ENCODE results near the gene ZBTB5.
"Not testable (repeated sequence)": the region's sequence is repeated elsewhere in the genome, so short reads cannot be mapped to it uniquely, and the experiment has no call there.

ZBTB5 gene

GRCh38 chr9:37404590-37404989, 60.7 kb downstream of the ZBTB5 start:
- H3K9me3 ChIP-seq: no peaks in the 10 kb centered on the region
- H3K27ac ChIP-seq: no peak overlapping the region
- no peaks in the 10 kb centered on the region for H3K27me3 ChIP-seq
- H3K4me3 ChIP-seq (ENCODE audit: low read depth in 1 of 2, low read length in 1 of 2): no peak overlapping the region
- TF ChIP-seq CTCF (IDR thresholded peaks at IDR 0.05): no peak
- no peaks in the 10 kb centered on the region for H3K4me1 ChIP-seq (ENCODE audit: control insufficient read depth in 1 of 2, insufficient read depth in 1 of 2, low read depth in 1 of 2, low read length in 1 of 2)
- no peaks in the 10 kb centered on the region for H3K36me3 ChIP-seq

GRCh38 chr9:37399336-37399735, 65.9 kb downstream of the ZBTB5 start:
- no peak for TF ChIP-seq CTCF (IDR thresholded peaks at IDR 0.05)
- Histone ChIP-seq H3K36me3 (no peaks in the 10 kb centered on the region), H3K4me1 (ENCODE audit: control insufficient read depth in 1 of 2, insufficient read depth in 1 of 2, low read depth in 1 of 2, low read length in 1 of 2) (peaks cover 0 to 6% of the 10 kb centered on the region in 2 experiments)

GRCh38 chr9:37398464-37399025, 66.7 kb downstream of the ZBTB5 start:
- Histone ChIP-seq H3K27me3 (no peaks in the 10 kb centered on the region), H3K9me3 (no peaks in the 10 kb centered on the region), H3K36me3 (no peaks in the 10 kb centered on the region), H3K4me3 (ENCODE audit: low read depth in 1 of 2, low read length in 1 of 2) (no peak overlapping the region), H3K27ac (no peak overlapping the region), H3K4me1 (ENCODE audit: control insufficient read depth in 1 of 2, insufficient read depth in 1 of 2, low read depth in 1 of 2, low read length in 1 of 2) (peaks cover 0 to 6% of the 10 kb centered on the region in 2 experiments)
- no peak for TF ChIP-seq CTCF (IDR thresholded peaks at IDR 0.05)

More at GRCh38 chr9:37399336-37399735, 65.9 kb downstream of the ZBTB5 start:
- Histone ChIP-seq H3K27me3 (no peaks in the 10 kb centered on the region), H3K4me3 (ENCODE audit: low read depth in 1 of 2, low read length in 1 of 2) (no peak overlapping the region), H3K9me3 (no peaks in the 10 kb centered on the region), H3K27ac (no peak overlapping the region)

- not testable (repeated sequence) for H3K4me3 ChIP-seq (ENCODE audit: low read depth in 1 of 2, low read length in 1 of 2); H3K9me3 ChIP-seq; H3K27ac ChIP-seq; H3K27me3 ChIP-seq; H3K36me3 ChIP-seq; H3K4me1 ChIP-seq (ENCODE audit: control insufficient read depth in 1 of 2, insufficient read depth in 1 of 2, low read depth in 1 of 2, low read length in 1 of 2)
Observed at GRCh38 chr9:37397948-37398347, 67.3 kb downstream of the ZBTB5 start.

- no peak overlapping the region for H3K4me3 ChIP-seq (ENCODE audit: low read depth in 1 of 2, low read length in 1 of 2)
- peaks cover 0 to 6% of the 10 kb centered on the region in 2 experiments for H3K4me1 ChIP-seq (ENCODE audit: control insufficient read depth in 1 of 2, insufficient read depth in 1 of 2, low read depth in 1 of 2, low read length in 1 of 2)
- H3K36me3 ChIP-seq: no peaks in the 10 kb centered on the region
- no peaks in the 10 kb centered on the region for H3K27me3 ChIP-seq
- no peak for TF ChIP-seq CTCF (IDR thresholded peaks at IDR 0.05)
- H3K27ac ChIP-seq: no peak overlapping the region
- H3K9me3 ChIP-seq: no peaks in the 10 kb centered on the region
Observed at GRCh38 chr9:37395663-37396062, 69.6 kb downstream of the ZBTB5 start.

- TF ChIP-seq CTCF (IDR thresholded peaks at IDR 0.05): no peak
- Histone ChIP-seq H3K4me1 (ENCODE audit: control insufficient read depth in 1 of 2, insufficient read depth in 1 of 2, low read depth in 1 of 2, low read length in 1 of 2) (peaks cover 0 to 6% of the 10 kb centered on the region in 2 experiments), H3K9me3 (no peaks in the 10 kb centered on the region), H3K4me3 (ENCODE audit: low read depth in 1 of 2, low read length in 1 of 2) (no peak overlapping the region), H3K36me3 (no peaks in the 10 kb centered on the region), H3K27ac (no peak overlapping the region), H3K27me3 (no peaks in the 10 kb centered on the region)
Observed at GRCh38 chr9:37395229-37395628, 70.0 kb downstream of the ZBTB5 start.

Measured in neutrophil (primary cell).